Naive thymus-derived CD4-positive, alpha-beta T cell (primary cell): ENCODE data around the gene KCNQ1OT1. TPM values are rescaled to one million over a fixed set of nuclear protein-coding genes. Genes with fewer than 3 reads are reported as not detected.

Experiments used
- ATAC-seq: fragments of 150-1000 bp; cut with Tn5 transposase; 2 replicates; pipeline ENCODE4 v1.10.0; 2021; ENCODE audit warnings: mild to moderate bottlenecking, moderate library complexity
- CTCF ChIA-PET: fragments of 350-600 bp; sonication (Branson Sonifier 250); formaldehyde crosslinking; loops from one replicate; lab custom pipeline; 2021; ENCODE audit warnings: antibody characterized with exemption; lab: Charles Lee
- POLR2A ChIA-PET: fragments of 350-600 bp; sonication (Branson Sonifier 250); formaldehyde crosslinking; loops from one replicate; lab custom pipeline; 2021; ENCODE audit warnings: antibody characterized with exemption, inconsistent platforms; lab: Charles Lee
- DNase-seq, 9 donors: peaks; one replicate each; pipeline versions ENCODE4 v3.0.0 to v3.0.0-alpha.2; 2020 to 2022; ENCODE audit warnings: mixed read lengths in 1 of 9
- H3K27ac ChIP-seq: one replicate; pipeline ENCODE4 v1.7.0; 2013; ENCODE audit warnings: mild to moderate bottlenecking, low read depth, low read length, moderate library complexity
- H3K27me3 ChIP-seq, 2 donors: one replicate each; pipeline ENCODE4 v1.7.0; 2013; ENCODE audit warnings: low read length in 2 of 2, mild to moderate bottlenecking in 2 of 2, moderate library complexity in 2 of 2; ENCODE audit not compliant: control insufficient read depth in 2 of 2, insufficient read depth in 2 of 2
- H3K36me3 ChIP-seq, 3 experiments: 1 replicate in 2 of 3; 2 replicates in 1 of 3; pipeline ENCODE4 v1.7.0; 2013; ENCODE audit warnings: low read length in 3 of 3, mild to moderate bottlenecking in 3 of 3, moderate library complexity in 1 of 3; ENCODE audit not compliant: insufficient read depth in 3 of 3, control insufficient read depth in 2 of 3
- H3K4me1 ChIP-seq, 2 donors: one replicate each; pipeline ENCODE4 v1.7.0; 2013; ENCODE audit warnings: low read length in 2 of 2, mild to moderate bottlenecking in 2 of 2, moderate library complexity in 1 of 2; ENCODE audit not compliant: control insufficient read depth in 2 of 2, insufficient read depth in 2 of 2
- H3K4me3 ChIP-seq: 2 replicates; pipeline ENCODE4 v1.7.0; 2013; ENCODE audit warnings: mild to moderate bottlenecking, low read length
- H3K9me3 ChIP-seq, 3 experiments: 1 replicate in 2 of 3; 2 replicates in 1 of 3; pipeline ENCODE4 v1.7.0; 2013; ENCODE audit warnings: low read length in 3 of 3; ENCODE audit not compliant: control insufficient read depth in 2 of 3
- H3K27ac Mint-ChIP-seq, 9 donors: one replicate each; pipeline ENCODE4 v1.8.0; 2020 to 2022; ENCODE audit warnings: mixed read lengths in 9 of 9, mild to moderate bottlenecking in 8 of 9, moderate library complexity in 5 of 9, inconsistent platforms in 2 of 9
- H3K27me3 Mint-ChIP-seq, 5 donors: one replicate each; pipeline ENCODE4 v1.8.0; 2021 to 2022; ENCODE audit warnings: mixed read lengths in 5 of 5, mild to moderate bottlenecking in 1 of 5
- H3K36me3 Mint-ChIP-seq, 5 donors: one replicate each; pipeline ENCODE4 v1.8.0; 2020 to 2022; ENCODE audit warnings: mixed read lengths in 5 of 5, mild to moderate bottlenecking in 3 of 5, inconsistent platforms in 1 of 5
- H3K4me1 Mint-ChIP-seq, 7 donors: one replicate each; pipeline ENCODE4 v1.8.0; 2020 to 2022; ENCODE audit warnings: mixed read lengths in 7 of 7, mild to moderate bottlenecking in 3 of 7, inconsistent platforms in 1 of 7
- H3K4me3 Mint-ChIP-seq, 10 donors: one replicate each; pipeline ENCODE4 v1.8.0; 2020 to 2022; ENCODE audit warnings: mild to moderate bottlenecking in 10 of 10, mixed read lengths in 10 of 10, moderate library complexity in 6 of 10, inconsistent platforms in 2 of 10
- H3K9me3 Mint-ChIP-seq, 11 donors: one replicate each; pipeline ENCODE4 v1.8.0; 2020 to 2022; ENCODE audit warnings: mixed read lengths in 11 of 11, mild to moderate bottlenecking in 4 of 11, inconsistent platforms in 1 of 11, moderate library complexity in 1 of 11
- intact Hi-C, 2 donors: fragments of 100-400 bp; cut with micrococcal nuclease; formaldehyde crosslinking; loops; one replicate each; pipeline ENCODE4 v1.15.1; 2023
- polyA plus RNA-seq, 2 donors: library from polyadenylated mRNA; unstranded; fragments of 300-500 nt; fragmentation: Illumina TruSeq; gene quantifications; one replicate each; pipeline ENCODE4 v1.2.3, GENCODE V29; 2021
- total RNA-seq, 6 experiments: library from RNA in 5 of 6; stranded (reverse) in 5 of 6; gene quantifications; 1 replicate in 5 of 6; 2 replicates in 1 of 6; pipeline ENCODE4 v1.2.3 and lab custom pipeline; 2021 to 2026

The KCNQ1OT1 gene
- total and polyA plus RNA-seq, 7 experiments from 2014 or later: 0.07 to 0.56 (median 0.19) TPM

- Histone ChIP-seq H3K4me3 (no peak overlapping the region), H3K27ac (no peak overlapping the region), H3K4me1 (no peaks in the 10 kb centered on the region), H3K9me3 (no peaks in the 10 kb centered on the region), H3K27me3 (no peaks in the 10 kb centered on the region), H3K36me3 (peaks cover 0 to 66% (median 0%) of the 10 kb centered on the region in 3 experiments)
- Mint-ChIP-seq H3K36me3 (peaks cover 0 to 5% (median 0%) of the 10 kb centered on the region in 5 donors), H3K4me3 (no peak overlapping the region), H3K27ac (no peak overlapping the region), H3K9me3 (no peaks in the 10 kb centered on the region), H3K27me3 (no peaks in the 10 kb centered on the region), H3K4me1 (no peaks in the 10 kb centered on the region)
- intact Hi-C loops: no loop called here
- CTCF ChIA-PET: no interaction called here
- no peak for ATAC-seq
- POLR2A ChIA-PET: no interaction called here
- peak in 1 of 9 donors; percentile 4 for DNase-seq
Measured at GRCh38 chr11:2572491-2573239, 127.1 kb downstream of the KCNQ1OT1 start.

DNA sequence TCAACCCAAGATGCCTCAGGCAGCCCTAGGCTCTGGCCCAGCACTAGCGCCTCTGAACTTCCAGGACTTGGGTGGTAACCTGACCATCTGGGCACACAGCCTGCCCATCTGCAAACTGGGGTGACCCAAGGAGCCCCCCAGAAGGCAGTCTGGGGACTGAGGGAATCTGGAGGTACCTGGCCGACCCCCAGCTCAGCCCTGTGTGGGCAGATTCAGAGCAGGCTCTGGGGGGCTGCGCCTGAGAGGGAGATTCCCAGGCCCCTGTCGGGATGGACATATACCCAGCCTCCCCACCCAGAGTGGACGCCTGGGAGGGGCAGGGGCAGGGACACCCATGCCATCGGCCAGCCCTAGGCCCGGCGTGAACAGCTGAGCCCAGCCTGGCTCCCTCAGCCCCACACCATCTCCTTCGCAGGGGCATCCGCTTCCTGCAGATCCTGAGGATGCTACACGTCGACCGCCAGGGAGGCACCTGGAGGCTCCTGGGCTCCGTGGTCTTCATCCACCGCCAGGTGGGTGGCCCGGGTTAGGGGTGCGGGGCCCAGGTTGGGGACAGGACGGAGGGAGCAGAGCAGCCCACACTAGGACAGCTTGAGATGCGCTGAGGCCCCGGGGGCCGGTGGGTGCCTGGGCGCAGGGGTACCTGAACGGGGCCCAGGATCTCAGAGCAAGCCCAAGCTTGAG, 128.1 kb downstream of the KCNQ1OT1 start:
- DNase-seq: no peak
- Mint-ChIP-seq H3K27ac (no peak overlapping the region), H3K36me3 (peaks cover 0 to 5% (median 0%) of the 10 kb centered on the region in 5 donors), H3K4me3 (no peak overlapping the region), H3K27me3 (no peaks in the 10 kb centered on the region), H3K4me1 (no peaks in the 10 kb centered on the region), H3K9me3 (no peaks in the 10 kb centered on the region)
- Histone ChIP-seq H3K4me1 (no peaks in the 10 kb centered on the region), H3K27ac (no peak overlapping the region), H3K9me3 (no peaks in the 10 kb centered on the region), H3K27me3 (no peaks in the 10 kb centered on the region), H3K4me3 (no peak overlapping the region), H3K36me3 (peaks cover 0 to 57% (median 0%) of the 10 kb centered on the region in 3 experiments)
- ChIA-PET POLR2A (no interaction called here), CTCF (no interaction called here)
- intact Hi-C loops: no loop called here
- no peak for ATAC-seq

DNA sequence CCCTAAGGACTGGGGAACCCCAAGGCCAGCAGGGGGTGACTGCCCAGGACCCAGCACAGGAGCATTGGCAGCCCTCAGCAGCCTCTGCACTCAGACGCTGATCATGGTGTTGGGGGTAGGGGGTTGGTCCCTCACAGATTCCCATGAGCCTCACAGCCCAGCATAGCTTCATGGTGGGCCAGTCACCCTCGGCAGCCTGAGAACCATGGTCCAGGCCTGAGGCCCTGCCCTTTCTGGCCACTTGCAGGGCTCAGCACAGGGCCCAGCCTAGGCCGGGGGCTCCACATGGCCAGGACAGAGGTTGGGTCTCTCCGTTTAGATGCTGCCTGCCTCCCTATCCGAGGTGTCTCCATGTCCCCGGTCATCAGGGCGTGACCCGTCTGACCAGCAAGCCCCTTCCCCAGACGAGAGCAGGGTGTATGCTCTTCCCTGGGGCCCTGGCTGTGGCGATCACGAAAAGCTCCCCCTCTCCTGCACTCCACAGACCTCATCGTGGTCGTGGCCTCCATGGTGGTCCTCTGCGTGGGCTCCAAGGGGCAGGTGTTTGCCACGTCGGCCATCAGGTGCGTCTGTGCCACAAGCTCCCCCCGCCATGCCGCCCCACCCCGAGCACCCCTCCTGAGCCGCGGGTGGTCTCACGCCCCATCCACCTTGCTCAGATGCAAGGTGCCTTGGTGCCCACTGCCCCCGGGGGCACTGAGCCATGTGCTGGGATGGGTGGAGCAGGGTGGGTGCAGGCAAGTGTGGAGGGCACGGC, 128.8 kb downstream of the KCNQ1OT1 start:
- DNase-seq (no peak), ATAC-seq (no peak)
- Histone ChIP-seq H3K4me1 (no peaks in the 10 kb centered on the region), H3K4me3 (no peak overlapping the region), H3K9me3 (no peaks in the 10 kb centered on the region), H3K36me3 (peaks cover 0 to 50% (median 0%) of the 10 kb centered on the region in 3 experiments), H3K27ac (no peak overlapping the region), H3K27me3 (no peaks in the 10 kb centered on the region)
- no peak overlapping the region for H3K27ac Mint-ChIP-seq
- no peak overlapping the region for H3K4me3 Mint-ChIP-seq
- H3K36me3 Mint-ChIP-seq: peaks cover 0 to 5% (median 0%) of the 10 kb centered on the region in 5 donors
- ChIA-PET CTCF (no interaction called here), POLR2A (no interaction called here)
- H3K27me3 Mint-ChIP-seq: no peaks in the 10 kb centered on the region
- intact Hi-C loops: no loop called here
- no peaks in the 10 kb centered on the region for H3K9me3 Mint-ChIP-seq
- peaks cover 0 to 6% (median 0%) of the 10 kb centered on the region in 7 donors for H3K4me1 Mint-ChIP-seq

DNA sequence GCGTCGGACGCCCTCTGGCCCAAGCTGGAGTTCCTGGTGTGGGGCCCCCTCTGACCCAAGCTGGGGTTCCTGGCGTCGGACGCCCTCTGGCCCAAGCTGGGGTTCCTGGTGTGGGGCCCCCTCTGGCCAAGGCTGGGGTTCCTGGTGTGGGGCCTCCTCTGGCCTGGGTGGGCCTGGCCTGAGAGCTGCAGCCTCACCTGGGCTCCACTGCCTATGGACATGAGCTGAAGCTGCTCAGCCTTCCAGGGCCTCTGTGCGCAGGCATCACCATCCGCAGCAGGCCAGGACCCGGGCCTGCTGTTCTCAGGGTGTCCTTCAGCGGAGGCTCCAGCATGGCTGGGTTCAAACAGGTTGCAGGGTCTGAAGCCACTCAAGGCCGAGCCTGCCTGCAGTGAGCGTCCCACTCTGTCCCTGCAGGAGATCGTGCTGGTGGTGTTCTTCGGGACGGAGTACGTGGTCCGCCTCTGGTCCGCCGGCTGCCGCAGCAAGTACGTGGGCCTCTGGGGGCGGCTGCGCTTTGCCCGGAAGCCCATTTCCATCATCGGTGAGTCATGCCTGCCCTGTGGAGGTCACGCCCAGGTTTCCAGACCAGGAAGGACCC, 129.5 kb downstream of the KCNQ1OT1 start:
- no peaks in the 10 kb centered on the region for H3K27me3 Mint-ChIP-seq
- peaks cover 0 to 5% (median 0%) of the 10 kb centered on the region in 5 donors for H3K36me3 Mint-ChIP-seq
- no peaks in the 10 kb centered on the region for H3K9me3 Mint-ChIP-seq
- Histone ChIP-seq H3K9me3 (no peaks in the 10 kb centered on the region), H3K36me3 (peaks cover 0 to 46% (median 0%) of the 10 kb centered on the region in 3 experiments), H3K27ac (no peak overlapping the region), H3K4me3 (no peak overlapping the region), H3K4me1 (no peaks in the 10 kb centered on the region), H3K27me3 (no peaks in the 10 kb centered on the region)
- ChIA-PET POLR2A (no interaction called here), CTCF (no interaction called here)
- no peak overlapping the region for H3K4me3 Mint-ChIP-seq
- intact Hi-C loops: no loop called here
- H3K27ac Mint-ChIP-seq: no peak overlapping the region
- DNase-seq (no peak), ATAC-seq (no peak)
- peaks cover 0 to 6% (median 0%) of the 10 kb centered on the region in 7 donors for H3K4me1 Mint-ChIP-seq

DNA sequence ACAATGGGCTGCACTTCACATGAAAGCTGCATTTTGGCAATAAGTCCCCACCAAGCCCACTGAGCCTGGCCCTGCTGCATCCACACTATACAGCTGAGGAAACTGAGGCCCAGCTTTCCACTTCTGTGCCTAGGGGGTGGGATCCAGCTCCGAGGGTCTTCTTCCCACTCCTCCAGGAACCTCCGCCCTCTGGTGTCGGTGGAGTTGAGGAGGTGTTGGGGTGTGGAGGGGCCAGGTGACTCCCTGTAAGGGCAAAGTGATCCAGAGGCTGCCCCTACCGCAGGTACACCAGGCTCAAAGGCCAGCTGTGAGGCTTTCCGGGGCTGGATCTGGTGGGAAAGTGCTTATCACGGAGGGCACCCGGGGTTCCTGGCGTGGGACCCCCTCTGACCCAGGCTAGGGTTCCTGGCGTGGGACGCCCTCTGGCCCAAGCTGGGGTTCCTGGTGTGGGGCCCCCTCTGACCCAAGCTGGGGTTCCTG, 130.0 kb downstream of the KCNQ1OT1 start:
- CTCF ChIA-PET: interaction anchor here (0.6 kb wide), 1 partner anchor 917 kb away, joined by 3 read pairs; no protein-coding TSS in a partner anchor
- H3K4me3 ChIP-seq: no peak overlapping the region
- H3K27me3 Mint-ChIP-seq: no peaks in the 10 kb centered on the region

DNA sequence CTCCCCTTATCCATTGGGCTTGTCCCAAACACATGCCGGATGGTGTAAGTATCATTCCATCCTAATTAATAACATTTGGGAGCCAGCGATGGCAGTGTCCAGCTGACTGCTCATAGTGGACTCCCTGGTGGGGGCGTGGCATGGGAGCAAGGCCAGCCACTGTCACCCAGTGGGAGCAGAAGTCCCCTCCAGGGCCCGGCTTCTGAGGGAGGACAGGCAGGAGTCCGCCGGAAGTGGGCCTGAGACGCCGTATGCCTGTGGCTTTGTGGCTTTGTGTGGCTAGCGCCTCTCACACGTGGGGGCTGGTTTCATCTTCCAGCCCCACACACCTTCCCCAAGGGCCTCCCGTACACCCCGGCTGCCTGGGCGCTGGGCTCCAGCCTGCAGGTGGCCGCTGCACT, 130.5 kb downstream of the KCNQ1OT1 start:
- POLR2A ChIA-PET: no interaction called here
- no peaks in the 10 kb centered on the region for H3K27me3 ChIP-seq
- Mint-ChIP-seq H3K4me3 (no peak overlapping the region), H3K27ac (peak overlapping the region in 1 of 9 donors; percentile 70), H3K9me3 (no peaks in the 10 kb centered on the region), H3K36me3 (peaks cover 0 to 10% (median 0%) of the 10 kb centered on the region in 5 donors), H3K27me3 (no peaks in the 10 kb centered on the region), H3K4me1 (peaks cover 0 to 13% (median 5%) of the 10 kb centered on the region in 7 donors)
- intact Hi-C loops: no loop called here
- H3K27ac ChIP-seq: no peak overlapping the region
- no peaks in the 10 kb centered on the region for H3K9me3 ChIP-seq
- no peak for ATAC-seq
- H3K4me3 ChIP-seq: no peak overlapping the region
- CTCF ChIA-PET: interaction anchor here (0.6 kb wide), 1 partner anchor 916 kb away, joined by 3 read pairs; no protein-coding TSS in a partner anchor
- no peak for DNase-seq
- H3K4me1 ChIP-seq: no peaks in the 10 kb centered on the region
- peaks cover 0 to 40% (median 0%) of the 10 kb centered on the region in 3 experiments for H3K36me3 ChIP-seq

More for the DNA sequence above, 130.0 kb downstream of the KCNQ1OT1 start:
- Histone ChIP-seq H3K9me3 (no peaks in the 10 kb centered on the region), H3K36me3 (peaks cover 0 to 44% (median 0%) of the 10 kb centered on the region in 3 experiments), H3K27ac (no peak overlapping the region), H3K27me3 (no peaks in the 10 kb centered on the region), H3K4me1 (no peaks in the 10 kb centered on the region)
- Mint-ChIP-seq H3K9me3 (no peaks in the 10 kb centered on the region), H3K4me3 (no peak overlapping the region), H3K4me1 (peaks cover 0 to 10% (median 3%) of the 10 kb centered on the region in 7 donors), H3K27ac (no peak overlapping the region), H3K36me3 (peaks cover 0 to 7% (median 0%) of the 10 kb centered on the region in 5 donors)
- ATAC-seq (no peak), DNase-seq (no peak)
- intact Hi-C loops: no loop called here
- POLR2A ChIA-PET: no interaction called here
